ENCODE data around the gene CYP2D6. TPM values are rescaled to one million over a fixed set of nuclear protein-coding genes. Genes with fewer than 3 reads are reported as not detected.

CYP2D6 gene
- total and polyA plus RNA-seq, 2 experiments from 2014 or later = 0.15 TPM; not detected in 1

GRCh38 chr22:42162728-42163489 lies 32.3 kb upstream of the CYP2D6 start:
- Histone ChIP-seq H3K4me3 (no peak overlapping the region), H2AFZ (no peak overlapping the region), H3K79me2 (ENCODE audit: insufficient read depth) (no peaks in the 10 kb centered on the region), H3K9me3 (ENCODE audit: low read depth) (no peaks in the 10 kb centered on the region), H3K27ac (no peak overlapping the region), H3K9ac (no peak overlapping the region), H4K20me1 (ENCODE audit: insufficient read depth) (no peaks in the 10 kb centered on the region), H3K4me1 (ENCODE audit: insufficient read depth) (no peaks in the 10 kb centered on the region), H3K36me3 (ENCODE audit: low read depth) (0 out of 2 replicates have a peak, but pooled peaks cover 3% of the 10 kb centered on the region), H3K9me2 (ENCODE audit: insufficient read depth) (no peaks in the 10 kb centered on the region), H3K4me2 (ENCODE audit: unreplicated experiment) (no peak overlapping the region), H3K27me3 (replicated peaks; ENCODE audit: insufficient read depth) (no peaks in the 10 kb centered on the region), H3F3A (ENCODE audit: insufficient read depth) (no peaks in the 10 kb centered on the region)
- TF ChIP-seq EZH2phosphoT487 (IDR thresholded peaks at IDR 0.05; ENCODE audit: insufficient read depth, low read depth) (no peak), EZH2 (IDR thresholded peaks at IDR 0.05; ENCODE audit: insufficient read depth, poor library complexity, severe bottlenecking) (no peak)
- WGBS, 2 experiments (ENCODE audit: low coverage in 1 of 2, low lambda C conversion rate in 2 of 2, missing lambda C conversion rate in 2 of 2) = 90 to 93% methylated on average over 12 of the region's 12 CpGs
- DNase-seq = no peak
- in situ Hi-C loops (cut with MboI) = loop anchor here (10.0 kb wide), 1 partner anchor 272 kb away; the partner anchor contains the start of gene NFAM1

- H3F3A ChIP-seq (ENCODE audit: insufficient read depth) = no peaks in the 10 kb centered on the region
- 85 to 87% methylated on average over 18 of the region's 18 CpGs for WGBS, 2 experiments (ENCODE audit: low coverage in 1 of 2, low lambda C conversion rate in 2 of 2, missing lambda C conversion rate in 2 of 2)
Measured at GRCh38 chr22:42160830-42161696, 30.5 kb upstream of the CYP2D6 start.

GRCh38 chr22:42160251-42160650 lies 29.6 kb upstream of the CYP2D6 start:
- Histone ChIP-seq H3F3A (ENCODE audit: insufficient read depth) (no peaks in the 10 kb centered on the region), H3K27ac (no peak overlapping the region), H3K4me2 (ENCODE audit: unreplicated experiment) (no peak overlapping the region), H2AFZ (no peak overlapping the region), H3K9me2 (ENCODE audit: insufficient read depth) (no peaks in the 10 kb centered on the region), H3K4me3 (no peak overlapping the region), H3K79me2 (ENCODE audit: insufficient read depth) (no peaks in the 10 kb centered on the region), H3K36me3 (ENCODE audit: low read depth) (0 out of 2 replicates have a peak, but pooled peaks cover 3% of the 10 kb centered on the region), H3K9ac (no peak overlapping the region), H3K27me3 (replicated peaks; ENCODE audit: insufficient read depth) (no peaks in the 10 kb centered on the region), H4K20me1 (ENCODE audit: insufficient read depth) (no peaks in the 10 kb centered on the region), H3K9me3 (ENCODE audit: low read depth) (no peaks in the 10 kb centered on the region), H3K4me1 (ENCODE audit: insufficient read depth) (no peaks in the 10 kb centered on the region)
- 77 to 86% methylated on average over 4 of the region's 4 CpGs for WGBS, 2 experiments (ENCODE audit: low coverage in 1 of 2, low lambda C conversion rate in 2 of 2, missing lambda C conversion rate in 2 of 2)
- DNase-seq = no peak
- no peak for TF ChIP-seq EZH2phosphoT487 (IDR thresholded peaks at IDR 0.05; ENCODE audit: insufficient read depth, low read depth)
- TF ChIP-seq EZH2 (IDR thresholded peaks at IDR 0.05; ENCODE audit: insufficient read depth, poor library complexity, severe bottlenecking) = no peak
- in situ Hi-C loops (cut with MboI) = loop anchor here (10.0 kb wide), 1 partner anchor 275 kb away; the partner anchor contains the start of gene NFAM1

More at GRCh38 chr22:42160830-42161696, 30.5 kb upstream of the CYP2D6 start:
- TF ChIP-seq EZH2phosphoT487 (IDR thresholded peaks at IDR 0.05; ENCODE audit: insufficient read depth, low read depth) (no peak), EZH2 (IDR thresholded peaks at IDR 0.05; ENCODE audit: insufficient read depth, poor library complexity, severe bottlenecking) (no peak)
- in situ Hi-C loops (cut with MboI) = loop anchor here (10.0 kb wide), 1 partner anchor 274 kb away; the partner anchor contains the start of gene NFAM1
- no peak overlapping the region for H3K4me2 ChIP-seq (ENCODE audit: unreplicated experiment)
- no peak overlapping the region for H2AFZ ChIP-seq
- no peaks in the 10 kb centered on the region for H3K9me2 ChIP-seq (ENCODE audit: insufficient read depth)
- H3K36me3 ChIP-seq (ENCODE audit: low read depth) = 0 out of 2 replicates have a peak, but pooled peaks cover 3% of the 10 kb centered on the region
- H3K79me2 ChIP-seq (ENCODE audit: insufficient read depth) = no peaks in the 10 kb centered on the region
- H3K27ac ChIP-seq = no peak overlapping the region
- no peak overlapping the region for H3K4me3 ChIP-seq
- H3K9ac ChIP-seq = no peak overlapping the region
- H3K9me3 ChIP-seq (ENCODE audit: low read depth) = no peaks in the 10 kb centered on the region
- DNase-seq = no peak
- H3K27me3 ChIP-seq (replicated peaks; ENCODE audit: insufficient read depth) = no peaks in the 10 kb centered on the region
- H3K4me1 ChIP-seq (ENCODE audit: insufficient read depth) = no peaks in the 10 kb centered on the region
- no peaks in the 10 kb centered on the region for H4K20me1 ChIP-seq (ENCODE audit: insufficient read depth)

- no peaks in the 10 kb centered on the region for H4K20me1 ChIP-seq (ENCODE audit: insufficient read depth)
- no peaks in the 10 kb centered on the region for H3F3A ChIP-seq (ENCODE audit: insufficient read depth)
- in situ Hi-C loops (cut with MboI) = no loop called here
- no peak overlapping the region for H3K4me2 ChIP-seq (ENCODE audit: unreplicated experiment)
- H3K4me3 ChIP-seq = no peak overlapping the region
- H3K4me1 ChIP-seq (ENCODE audit: insufficient read depth) = no peaks in the 10 kb centered on the region
- H3K27me3 ChIP-seq (replicated peaks; ENCODE audit: insufficient read depth) = no peaks in the 10 kb centered on the region
- H3K36me3 ChIP-seq (ENCODE audit: low read depth) = 0 out of 2 replicates have a peak, but pooled peaks cover 3% of the 10 kb centered on the region
- no peak overlapping the region for H3K27ac ChIP-seq
- no peaks in the 10 kb centered on the region for H3K9me3 ChIP-seq (ENCODE audit: low read depth)
- no peak overlapping the region for H3K9ac ChIP-seq
- H2AFZ ChIP-seq = no peak overlapping the region
- H3K9me2 ChIP-seq (ENCODE audit: insufficient read depth) = no peaks in the 10 kb centered on the region
- TF ChIP-seq EZH2 (IDR thresholded peaks at IDR 0.05; ENCODE audit: insufficient read depth, poor library complexity, severe bottlenecking) = no peak
- TF ChIP-seq EZH2phosphoT487 (IDR thresholded peaks at IDR 0.05; ENCODE audit: insufficient read depth, low read depth) = no peak
- no peak for DNase-seq
- no peaks in the 10 kb centered on the region for H3K79me2 ChIP-seq (ENCODE audit: insufficient read depth)
- 92% methylated on average over 15 to 16 of the region's 16 CpGs for WGBS, 2 experiments (ENCODE audit: low coverage in 1 of 2, low lambda C conversion rate in 2 of 2, missing lambda C conversion rate in 2 of 2)
Measured at GRCh38 chr22:42158456-42159132, 28.0 kb upstream of the CYP2D6 start.
